ENCODE data around the gene MYL5. TPM values are rescaled to one million over a fixed set of nuclear protein-coding genes. Genes with fewer than 3 reads are reported as not detected.
A peak's percentile ranks its signal among the peaks of the same experiment; 100 is the strongest.

MYL5 gene
- total and polyA plus RNA-seq, 2 of the 13 experiments (the other 11 are each of a cell fraction or from before 2014, with no cell fraction given), result 6.5 to 16.0 TPM

GRCh38 chr4:682490-683172 is 8.3 kb downstream of the MYL5 start:
- no TSS peak for BruUV-seq (replicated peaks)
- H4K20me1 ChIP-seq (ENCODE audit: insufficient read depth, low read length), result no peaks in the 10 kb centered on the region
- H3K9me3 ChIP-seq (ENCODE audit: low read length), result no peaks in the 10 kb centered on the region
- no peaks in the 10 kb centered on the region for H3K36me3 ChIP-seq (replicated peaks in 1 of 2; ENCODE audit: control insufficient read depth in 1 of 2, insufficient read depth in 2 of 2, low read length in 2 of 2)
- H3K9ac ChIP-seq (ENCODE audit: insufficient read depth, low read depth, low read length), result peak overlapping the region; percentile 55; the same call in 1 of the 2 replicates
- peak overlapping the region; percentile 79 for H3K4me2 ChIP-seq (ENCODE audit: low read depth, low read length)
- no peak overlapping the region for H3K27ac ChIP-seq (ENCODE audit: extremely low read length, insufficient read depth, low read length)
- no peak overlapping the region for H2AFZ ChIP-seq (ENCODE audit: low read length)
- no peaks in the 10 kb centered on the region for H3K79me2 ChIP-seq (ENCODE audit: insufficient read depth, low read length)
- intact Hi-C loops (cut with micrococcal nuclease; ENCODE audit: unreplicated experiment) (no loop called here), in situ Hi-C loops (cut with HindIII; ENCODE audit: extremely low pct_ligation_motif_present, low pct_unique_long_range_greater_than_20kb) (no loop called here)
- DNase-seq (ENCODE audit: low spot score) (no peak), FAIRE-seq (no peak), ATAC-seq (no peak)
- POLR2A ChIA-PET, result no interaction called here
- peak overlapping the region in 2 of 3 experiments; percentile 64 to 74; a peak in 4 of 6 replicates for H3K4me3 ChIP-seq (replicated peaks in 1 of 3; ENCODE audit: insufficient read depth in 1 of 3, low read depth in 2 of 3, low read length in 3 of 3)
- peaks cover 87% of the 10 kb centered on the region for H3K4me1 ChIP-seq (ENCODE audit: insufficient read depth, low read length)
- 73% methylated on average over 8 of the region's 23 CpGs for WGBS (ENCODE audit: low lambda C conversion rate)
- H3K27me3 ChIP-seq (ENCODE audit: control insufficient read depth in 1 of 2, insufficient read depth in 2 of 2, low read length in 2 of 2), result 0 out of 5 replicates have a peak, but pooled peaks cover 0 to 1% of the 10 kb centered on the region in 2 experiments
- CTCF ChIA-PET (ENCODE audit: low intra/inter-chr PET ratio, low total read pairs), result no interaction called here
- TF ChIP-seq MIER2 (CRISPR knock-in tag; IDR thresholded peaks at IDR 0.05) (no peak), KLF12 (CRISPR knock-in tag; IDR thresholded peaks at IDR 0.05; ENCODE audit: borderline replicate concordance) (no peak), ZBTB2 (CRISPR knock-in tag; IDR thresholded peaks at IDR 0.05; ENCODE audit: low read depth) (no peak), ZFX (CRISPR knock-in tag; IDR thresholded peaks at IDR 0.05; ENCODE audit: low read depth) (peak; percentile 20; the same call in 1 of the 2 replicates), SALL1 (CRISPR knock-in tag; IDR thresholded peaks at IDR 0.05) (0 out of 2 replicates have a peak, but pooled peaks have one; percentile 21), ZNF446 (CRISPR knock-in tag; IDR thresholded peaks at IDR 0.05) (no peak), SOX6 (IDR thresholded peaks at IDR 0.05) (no peak), SOX6 (CRISPR knock-in tag; IDR thresholded peaks at IDR 0.05) (no peak), KDM2A (CRISPR knock-in tag; IDR thresholded peaks at IDR 0.05; ENCODE audit: borderline replicate concordance, low read depth) (0 out of 2 replicates have a peak, but pooled peaks have one; percentile 27), YEATS4 (CRISPR knock-in tag; IDR thresholded peaks at IDR 0.05; ENCODE audit: borderline replicate concordance) (no peak), FOXC1 (CRISPR knock-in tag; IDR thresholded peaks at IDR 0.05; ENCODE audit: borderline replicate concordance) (0 out of 2 replicates have a peak, but pooled peaks have one; percentile 4), ZNF30 (CRISPR knock-in tag; IDR thresholded peaks at IDR 0.05) (no peak)
- TF ChIP-seq, protein P1, sequence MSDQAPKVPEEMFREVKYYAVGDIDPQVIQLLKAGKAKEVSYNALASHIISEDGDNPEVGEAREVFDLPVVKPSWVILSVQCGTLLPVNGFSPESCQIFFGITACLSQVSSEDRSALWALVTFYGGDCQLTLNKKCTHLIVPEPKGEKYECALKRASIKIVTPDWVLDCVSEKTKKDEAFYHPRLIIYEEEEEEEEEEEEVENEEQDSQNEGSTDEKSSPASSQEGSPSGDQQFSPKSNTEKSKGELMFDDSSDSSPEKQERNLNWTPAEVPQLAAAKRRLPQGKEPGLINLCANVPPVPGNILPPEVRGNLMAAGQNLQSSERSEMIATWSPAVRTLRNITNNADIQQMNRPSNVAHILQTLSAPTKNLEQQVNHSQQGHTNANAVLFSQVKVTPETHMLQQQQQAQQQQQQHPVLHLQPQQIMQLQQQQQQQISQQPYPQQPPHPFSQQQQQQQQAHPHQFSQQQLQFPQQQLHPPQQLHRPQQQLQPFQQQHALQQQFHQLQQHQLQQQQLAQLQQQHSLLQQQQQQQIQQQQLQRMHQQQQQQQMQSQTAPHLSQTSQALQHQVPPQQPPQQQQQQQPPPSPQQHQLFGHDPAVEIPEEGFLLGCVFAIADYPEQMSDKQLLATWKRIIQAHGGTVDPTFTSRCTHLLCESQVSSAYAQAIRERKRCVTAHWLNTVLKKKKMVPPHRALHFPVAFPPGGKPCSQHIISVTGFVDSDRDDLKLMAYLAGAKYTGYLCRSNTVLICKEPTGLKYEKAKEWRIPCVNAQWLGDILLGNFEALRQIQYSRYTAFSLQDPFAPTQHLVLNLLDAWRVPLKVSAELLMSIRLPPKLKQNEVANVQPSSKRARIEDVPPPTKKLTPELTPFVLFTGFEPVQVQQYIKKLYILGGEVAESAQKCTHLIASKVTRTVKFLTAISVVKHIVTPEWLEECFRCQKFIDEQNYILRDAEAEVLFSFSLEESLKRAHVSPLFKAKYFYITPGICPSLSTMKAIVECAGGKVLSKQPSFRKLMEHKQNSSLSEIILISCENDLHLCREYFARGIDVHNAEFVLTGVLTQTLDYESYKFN (CRISPR knock-in tag; conservative IDR thresholded peaks at IDR 0.05), result no peak
- TF ChIP-seq, protein P2, sequence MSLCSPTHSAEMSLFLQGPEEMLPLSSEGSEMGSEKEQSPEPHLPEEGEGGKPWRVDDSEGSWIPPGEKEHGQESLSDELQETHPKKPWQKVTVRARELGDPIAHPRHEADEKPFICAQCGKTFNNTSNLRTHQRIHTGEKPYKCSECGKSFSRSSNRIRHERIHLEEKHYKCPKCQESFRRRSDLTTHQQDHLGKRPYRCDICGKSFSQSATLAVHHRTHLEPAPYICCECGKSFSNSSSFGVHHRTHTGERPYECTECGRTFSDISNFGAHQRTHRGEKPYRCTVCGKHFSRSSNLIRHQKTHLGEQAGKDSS (CRISPR knock-in tag; IDR thresholded peaks at IDR 0.05; ENCODE audit: borderline replicate concordance, low read depth), result peak; percentile 35; the same call in 1 of the 2 replicates
- TF ChIP-seq, protein P3, sequence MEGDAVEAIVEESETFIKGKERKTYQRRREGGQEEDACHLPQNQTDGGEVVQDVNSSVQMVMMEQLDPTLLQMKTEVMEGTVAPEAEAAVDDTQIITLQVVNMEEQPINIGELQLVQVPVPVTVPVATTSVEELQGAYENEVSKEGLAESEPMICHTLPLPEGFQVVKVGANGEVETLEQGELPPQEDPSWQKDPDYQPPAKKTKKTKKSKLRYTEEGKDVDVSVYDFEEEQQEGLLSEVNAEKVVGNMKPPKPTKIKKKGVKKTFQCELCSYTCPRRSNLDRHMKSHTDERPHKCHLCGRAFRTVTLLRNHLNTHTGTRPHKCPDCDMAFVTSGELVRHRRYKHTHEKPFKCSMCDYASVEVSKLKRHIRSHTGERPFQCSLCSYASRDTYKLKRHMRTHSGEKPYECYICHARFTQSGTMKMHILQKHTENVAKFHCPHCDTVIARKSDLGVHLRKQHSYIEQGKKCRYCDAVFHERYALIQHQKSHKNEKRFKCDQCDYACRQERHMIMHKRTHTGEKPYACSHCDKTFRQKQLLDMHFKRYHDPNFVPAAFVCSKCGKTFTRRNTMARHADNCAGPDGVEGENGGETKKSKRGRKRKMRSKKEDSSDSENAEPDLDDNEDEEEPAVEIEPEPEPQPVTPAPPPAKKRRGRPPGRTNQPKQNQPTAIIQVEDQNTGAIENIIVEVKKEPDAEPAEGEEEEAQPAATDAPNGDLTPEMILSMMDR (CRISPR knock-in tag; IDR thresholded peaks at IDR 0.05), result peak; percentile 22; the same call in 1 of the 2 replicates
